Neural progenitor cell (in vitro differentiated cells): ENCODE measurements around the gene LAPTM4A. TPM values are rescaled to one million over a fixed set of nuclear protein-coding genes. Genes with fewer than 3 reads are reported as not detected.
A peak's percentile ranks its signal among the peaks of the same experiment; 100 is the strongest.
"Not testable (repeated sequence)": the region's sequence is repeated elsewhere in the genome, so short reads cannot be mapped to it uniquely, and the experiment has no call there.

Source experiments
- DNase-seq: peaks from one replicate; pipeline ENCODE4 v3.0.0-alpha.2; 2016; ENCODE audit warnings: low spot score
- H2AFZ ChIP-seq: fragments of 200-600 bp; sonication (generic); replicated peaks from 2 replicates; pipeline ENCODE4 v1.6.1; 2016; ENCODE audit warnings: antibody characterized with exemption
- H3F3A ChIP-seq: fragments of 200-600 bp; sonication (generic); 2 replicates; pipeline ENCODE4 v1.6.1; 2016; ENCODE audit warnings: antibody characterized with exemption, low read depth
- H3K27ac ChIP-seq: fragments of 200-600 bp; sonication (generic); 2 replicates; pipeline ENCODE4 v1.5.1; 2016; ENCODE audit warnings: mild to moderate bottlenecking
- H3K27me3 ChIP-seq: fragments of 200-600 bp; sonication (generic); 2 replicates; pipeline ENCODE4 v1.6.1; 2016; ENCODE audit warnings: mild to moderate bottlenecking, moderate library complexity
- H3K36me3 ChIP-seq: fragments of 200-600 bp; sonication (generic); 2 replicates; pipeline ENCODE4 v1.5.1; 2016
- H3K4me1 ChIP-seq: fragments of 200-600 bp; sonication (generic); 2 replicates; pipeline ENCODE4 v1.6.1; 2016; ENCODE audit warnings: mixed run types
- H3K4me2 ChIP-seq: fragments of 200-600 bp; sonication (generic); 2 replicates; pipeline ENCODE4 v1.6.1; 2016
- H3K4me3 ChIP-seq: fragments of 200-600 bp; sonication (generic); 2 replicates; pipeline ENCODE4 v1.5.1; 2016
- H3K79me2 ChIP-seq: fragments of 200-600 bp; sonication (generic); 2 replicates; pipeline ENCODE4 v1.6.1; 2016; ENCODE audit warnings: low read depth
- H3K9ac ChIP-seq: fragments of 200-600 bp; sonication (generic); 2 replicates; pipeline ENCODE4 v1.6.1; 2016
- H3K9me3 ChIP-seq: fragments of 200-600 bp; sonication (generic); 2 replicates; pipeline ENCODE4 v1.5.1; 2016; ENCODE audit warnings: low read depth
- H4K20me1 ChIP-seq: fragments of 200-600 bp; sonication (generic); 2 replicates; pipeline ENCODE4 v1.6.1; 2016; ENCODE audit warnings: low read depth
- H3K27ac Mint-ChIP-seq: 3 replicates; pipeline ENCODE4 v1.8.0; 2021; ENCODE audit warnings: mixed read lengths
- H3K27me3 Mint-ChIP-seq: 2 replicates; pipeline ENCODE4 v1.8.0; 2022; ENCODE audit warnings: low read depth, mild to moderate bottlenecking, inconsistent platforms, moderate library complexity, mixed read lengths; ENCODE audit not compliant: insufficient read depth
- H3K36me3 Mint-ChIP-seq: 3 replicates; pipeline ENCODE4 v1.8.0; 2021; ENCODE audit warnings: mixed read lengths
- H3K4me1 Mint-ChIP-seq: 3 replicates; pipeline ENCODE4 v1.8.0; 2021; ENCODE audit warnings: mixed read lengths
- H3K4me3 Mint-ChIP-seq: 3 replicates; pipeline ENCODE4 v1.8.0; 2021; ENCODE audit warnings: mild to moderate bottlenecking, moderate library complexity, mixed read lengths
- H3K9me3 Mint-ChIP-seq: 3 replicates; pipeline ENCODE4 v1.8.0; 2020; ENCODE audit warnings: mixed read lengths
- CTCF ChIP-seq: fragments of 200-600 bp; sonication (generic); IDR thresholded peaks from 2 replicates; pipeline ENCODE4 v1.5.1; 2017; ENCODE audit warnings: antibody characterized with exemption, mild to moderate bottlenecking
- EZH2 ChIP-seq: fragments of 200-600 bp; sonication (generic); IDR thresholded peaks from 2 replicates; pipeline ENCODE4 v1.6.1; 2017; ENCODE audit warnings: antibody characterized with exemption, mild to moderate bottlenecking, moderate library complexity
- EZH2phosphoT487 ChIP-seq: fragments of 200-600 bp; sonication (generic); IDR thresholded peaks from 2 replicates; pipeline ENCODE4 v1.6.1; 2017; ENCODE audit warnings: antibody characterized with exemption
- total RNA-seq: library from RNA; depleted of rRNA; stranded (reverse); fragments of >200 nt; gene quantifications from 2 replicates; pipeline ENCODE4 v1.2.3, GENCODE V29; 2015; ENCODE audit warnings: low replicate concordance

LAPTM4A gene
- total RNA-seq, 1 donor from 2014 or later = 205 TPM

DNA sequence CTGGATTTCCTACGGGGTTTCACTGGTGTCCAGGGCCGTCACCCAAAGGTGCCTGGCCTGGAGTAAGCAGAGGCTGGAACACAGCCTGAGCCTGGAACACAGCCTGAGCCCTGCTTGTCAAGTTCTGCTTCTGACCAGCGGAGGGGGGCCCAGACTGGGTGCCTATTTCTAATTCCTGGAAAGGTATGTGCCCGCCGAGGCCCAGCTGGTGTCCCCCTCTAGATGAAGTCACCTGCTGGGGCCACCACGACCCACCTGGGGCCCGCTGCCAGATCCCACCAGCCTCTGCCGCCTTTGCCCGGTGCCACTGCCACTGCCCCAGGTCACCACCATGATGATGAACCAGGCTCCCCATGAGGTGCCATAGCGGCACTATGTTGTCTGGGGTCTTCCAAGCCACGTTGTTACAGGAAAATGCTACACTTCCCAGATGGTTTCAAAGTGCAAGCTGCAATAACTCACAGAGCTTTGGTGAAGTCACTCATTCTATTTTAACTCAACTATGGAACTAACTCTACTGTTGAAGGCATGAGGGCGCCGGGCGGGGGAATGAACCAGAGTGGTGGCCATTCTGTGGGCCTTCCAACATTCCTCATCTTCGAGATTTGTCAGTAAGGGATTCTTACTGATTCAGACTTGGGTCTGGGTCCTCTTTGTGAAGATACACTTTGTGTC, 40.9 kb upstream of the LAPTM4A start:
- Histone ChIP-seq H2AFZ (no peak overlapping the region), H3K79me2 (no peaks in the 10 kb centered on the region)
- peak overlapping the region; percentile 60 for H3K4me3 Mint-ChIP-seq

GRCh38 chr2:20091305-20091991, 40.0 kb upstream of the LAPTM4A start:
- no peak overlapping the region for H3K9ac ChIP-seq
- no peaks in the 10 kb centered on the region for H3K36me3 ChIP-seq
- peaks cover 25% of the 10 kb centered on the region for H3K4me1 Mint-ChIP-seq
- peaks cover 7% of the 10 kb centered on the region for H3F3A ChIP-seq
- peaks cover 16% of the 10 kb centered on the region for H3K4me1 ChIP-seq
- no peaks in the 10 kb centered on the region for H3K36me3 Mint-ChIP-seq
- H3K27ac ChIP-seq = no peak overlapping the region
- H3K27me3 Mint-ChIP-seq = peaks cover 12% of the 10 kb centered on the region
- TF ChIP-seq EZH2phosphoT487 (no peak), EZH2 (no peak), CTCF (no peak)
- peak overlapping the region; percentile 94 for H3K27ac Mint-ChIP-seq
- H3K9me3 Mint-ChIP-seq = peaks cover 11% of the 10 kb centered on the region
- H2AFZ ChIP-seq = no peak overlapping the region
- H4K20me1 ChIP-seq = no peaks in the 10 kb centered on the region
- H3K4me3 ChIP-seq = no peak overlapping the region
- DNase-seq = no peak
- H3K4me2 ChIP-seq = no peak overlapping the region
- H3K9me3 ChIP-seq = no peaks in the 10 kb centered on the region
- peak overlapping the region; percentile 60 for H3K4me3 Mint-ChIP-seq
- no peaks in the 10 kb centered on the region for H3K27me3 ChIP-seq
- no peaks in the 10 kb centered on the region for H3K79me2 ChIP-seq

More for the DNA sequence above, 40.9 kb upstream of the LAPTM4A start:
- H3K4me1 ChIP-seq = peaks cover 16% of the 10 kb centered on the region
- peaks cover 16% of the 10 kb centered on the region for H3K27me3 Mint-ChIP-seq
- no peaks in the 10 kb centered on the region for H3K27me3 ChIP-seq
- no peak overlapping the region for H3K9ac ChIP-seq
- H3K4me2 ChIP-seq = no peak overlapping the region
- H3K9me3 Mint-ChIP-seq = peaks cover 11% of the 10 kb centered on the region
- peaks cover 7% of the 10 kb centered on the region for H3F3A ChIP-seq
- no peaks in the 10 kb centered on the region for H3K9me3 ChIP-seq
- no peaks in the 10 kb centered on the region for H3K36me3 ChIP-seq
- no peak for DNase-seq
- H3K4me1 Mint-ChIP-seq = peaks cover 25% of the 10 kb centered on the region
- no peak overlapping the region for H3K27ac ChIP-seq
- no peaks in the 10 kb centered on the region for H4K20me1 ChIP-seq
- H3K4me3 ChIP-seq = no peak overlapping the region
- TF ChIP-seq EZH2phosphoT487 = no peak
- no peak for TF ChIP-seq EZH2
- TF ChIP-seq CTCF = no peak
- H3K36me3 Mint-ChIP-seq = no peaks in the 10 kb centered on the region
- H3K27ac Mint-ChIP-seq = peak overlapping the region; percentile 70

- peaks cover 10% of the 10 kb centered on the region for H3K27me3 Mint-ChIP-seq
- peaks cover 25% of the 10 kb centered on the region for H3K4me1 Mint-ChIP-seq
- no peak overlapping the region for H3K4me3 Mint-ChIP-seq
- no peak overlapping the region for H3K27ac Mint-ChIP-seq
- Histone ChIP-seq H3K9me3 (no peaks in the 10 kb centered on the region), H3K4me2 (no peak overlapping the region), H3F3A (peaks cover 7% of the 10 kb centered on the region), H3K4me1 (peaks cover 16% of the 10 kb centered on the region), H3K27ac (no peak overlapping the region), H3K4me3 (no peak overlapping the region), H3K27me3 (no peaks in the 10 kb centered on the region), H3K36me3 (no peaks in the 10 kb centered on the region), H2AFZ (no peak overlapping the region), H4K20me1 (no peaks in the 10 kb centered on the region), H3K9ac (no peak overlapping the region), H3K79me2 (no peaks in the 10 kb centered on the region)
- peaks cover 7% of the 10 kb centered on the region for H3K9me3 Mint-ChIP-seq
- no peak for DNase-seq
- TF ChIP-seq CTCF (no peak), EZH2phosphoT487 (no peak), EZH2 (no peak)
- H3K36me3 Mint-ChIP-seq = no peaks in the 10 kb centered on the region
These were observed 38.5 kb upstream of the LAPTM4A start for GRCh38 chr2:20089715-20090464.

DNA sequence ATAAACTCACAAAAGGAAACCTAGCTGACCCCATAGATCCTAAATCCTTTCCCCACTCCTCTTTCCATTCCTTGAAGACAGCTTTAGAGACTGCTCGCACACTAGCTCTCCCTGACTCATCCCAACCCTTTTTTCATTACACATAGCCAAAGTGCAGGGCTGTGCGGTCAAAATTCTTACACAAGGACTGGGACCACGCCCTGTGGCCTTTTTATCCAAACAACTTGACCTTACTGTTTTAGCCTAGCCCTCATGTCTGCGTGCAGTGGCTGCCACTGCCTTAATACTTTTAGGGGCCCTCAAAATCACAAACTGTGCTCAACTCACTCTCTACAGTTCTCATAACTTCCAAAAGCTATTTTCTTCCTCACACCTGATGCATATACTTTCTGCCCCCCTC, 34.5 kb upstream of the LAPTM4A start:
- not testable (repeated sequence) for H3K4me3 Mint-ChIP-seq, H3K9ac ChIP-seq, H3K4me1 ChIP-seq, H3K4me3 ChIP-seq, H3K9me3 Mint-ChIP-seq, H3K36me3 ChIP-seq, H3K27ac ChIP-seq, DNase-seq, H3K27me3 Mint-ChIP-seq, H3K79me2 ChIP-seq, H3K36me3 Mint-ChIP-seq, H3K4me1 Mint-ChIP-seq, H3K4me2 ChIP-seq, H3K27me3 ChIP-seq, H2AFZ ChIP-seq, H3K9me3 ChIP-seq, H4K20me1 ChIP-seq, H3K27ac Mint-ChIP-seq
- peaks cover 14% of the 10 kb centered on the region for H3F3A ChIP-seq

GRCh38 chr2:20082812-20083211, 31.4 kb upstream of the LAPTM4A start:
- Mint-ChIP-seq H3K4me1 (peaks cover 15% of the 10 kb centered on the region), H3K27ac (peak overlapping the region; percentile 82)
- H3K4me1 ChIP-seq = peaks cover 23% of the 10 kb centered on the region
- H3K36me3 ChIP-seq, H3K4me3 ChIP-seq, H3K9me3 Mint-ChIP-seq, H3K79me2 ChIP-seq, H3K9ac ChIP-seq, H4K20me1 ChIP-seq, H3K36me3 Mint-ChIP-seq, DNase-seq, H3K27ac ChIP-seq, H3K4me2 ChIP-seq, H3K27me3 Mint-ChIP-seq, H3K9me3 ChIP-seq, H3K27me3 ChIP-seq, H3K4me3 Mint-ChIP-seq, H2AFZ ChIP-seq: not testable (repeated sequence)
- peaks cover 26% of the 10 kb centered on the region for H3F3A ChIP-seq
